GM12872 (cell line): ENCODE measurements around the gene TRIM54.

Source experiments
- CTCF ChIP-seq: IDR thresholded peaks from 3 replicates; pipeline ENCODE4 v1.5.1; 2011; ENCODE audit warnings: low read depth, mild to moderate bottlenecking, low read length, moderate library complexity; ENCODE audit not compliant: insufficient read depth

Gene TRIM54

GRCh38 chr2:27241761-27242613, 40.2 kb upstream of the TRIM54 start:
- TF ChIP-seq CTCF: no peak

GRCh38 chr2:27242614-27242951, 39.6 kb upstream of the TRIM54 start:
- TF ChIP-seq CTCF: no peak

GRCh38 chr2:27243391-27244130, 38.7 kb upstream of the TRIM54 start:
- no peak for TF ChIP-seq CTCF

- no peak for TF ChIP-seq CTCF
These were observed 37.1 kb upstream of the TRIM54 start for GRCh38 chr2:27245116-27245515.

GRCh38 chr2:27245626-27246025, 36.6 kb upstream of the TRIM54 start:
- no peak for TF ChIP-seq CTCF

- no peak for TF ChIP-seq CTCF
These were observed 34.3 kb upstream of the TRIM54 start for GRCh38 chr2:27247893-27248292.

GRCh38 chr2:27249159-27249890, 32.9 kb upstream of the TRIM54 start:
- no peak for TF ChIP-seq CTCF
